Liver (tissue), 3 donors: ENCODE results near the gene PDHA1.

Source experiments
- TAF1 ChIP-seq: conservative IDR thresholded peaks from 2 replicates; pipeline ENCODE4 v1.6.1; 2016; ENCODE audit warnings: antibody characterized with exemption, mild to moderate bottlenecking
- YY1 ChIP-seq: IDR thresholded peaks from 2 replicates; pipeline ENCODE4 v1.6.1; 2016; ENCODE audit warnings: antibody characterized with exemption, mild to moderate bottlenecking
- TF ChIP-seq, protein P1 (sequence below): IDR thresholded peaks from 2 replicates; pipeline ENCODE4 v1.6.1; 2016; ENCODE audit warnings: antibody characterized with exemption
- TF ChIP-seq, protein P2 (sequence below): fragments of 150-350 bp; IDR thresholded peaks from 2 replicates; pipeline ENCODE4 v1.5.1; 2017; ENCODE audit warnings: improper control_type of control experiment, low read depth, low read length; ENCODE audit not compliant: missing input control
- donor health status: healthy.
- donor health status: healthy.

DNA sequence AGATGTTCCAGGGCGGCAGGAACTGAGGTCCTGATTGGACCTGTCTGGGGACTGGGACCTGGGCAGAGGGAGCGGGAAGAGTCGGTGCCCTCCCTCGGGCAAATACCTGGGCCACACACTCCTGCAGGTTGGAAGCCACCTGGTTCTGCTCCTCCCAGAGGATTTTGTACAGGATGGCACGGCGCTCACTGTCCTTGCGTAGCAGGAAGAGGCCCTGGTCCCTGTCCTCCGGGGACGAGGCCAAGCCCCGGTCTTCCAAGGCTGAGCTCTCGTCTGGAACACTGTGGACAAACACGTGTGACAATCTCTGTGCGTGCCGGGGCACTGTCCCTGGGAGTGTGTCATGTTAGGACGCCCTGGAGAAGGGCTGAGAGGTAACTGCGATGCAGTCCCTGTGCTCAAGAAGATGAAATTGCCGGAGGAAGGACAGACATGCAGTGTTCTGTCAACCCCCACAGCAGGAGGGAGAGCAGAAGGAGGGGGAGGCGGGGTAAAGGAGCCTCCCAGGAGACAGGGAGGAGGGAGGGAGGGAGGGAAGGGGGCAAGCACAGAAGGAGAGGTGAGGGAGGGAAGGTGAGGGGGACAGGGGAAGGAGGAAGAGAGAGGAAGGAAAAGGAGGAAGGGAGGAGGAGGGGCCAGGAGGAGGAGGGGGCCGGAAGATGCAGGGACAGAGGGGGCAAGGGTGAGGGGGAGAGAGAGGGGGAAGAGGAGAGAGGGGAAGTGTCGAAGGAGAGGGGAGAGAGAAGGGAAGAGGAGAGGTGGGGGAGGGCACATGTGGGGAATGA, 29.0 kb downstream of the PDHA1 start:
- TF ChIP-seq, protein P1, sequence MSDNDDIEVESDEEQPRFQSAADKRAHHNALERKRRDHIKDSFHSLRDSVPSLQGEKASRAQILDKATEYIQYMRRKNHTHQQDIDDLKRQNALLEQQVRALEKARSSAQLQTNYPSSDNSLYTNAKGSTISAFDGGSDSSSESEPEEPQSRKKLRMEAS: no peak
- TF ChIP-seq YY1 (no peak), TAF1 (no peak)
- TF ChIP-seq, protein P2, sequence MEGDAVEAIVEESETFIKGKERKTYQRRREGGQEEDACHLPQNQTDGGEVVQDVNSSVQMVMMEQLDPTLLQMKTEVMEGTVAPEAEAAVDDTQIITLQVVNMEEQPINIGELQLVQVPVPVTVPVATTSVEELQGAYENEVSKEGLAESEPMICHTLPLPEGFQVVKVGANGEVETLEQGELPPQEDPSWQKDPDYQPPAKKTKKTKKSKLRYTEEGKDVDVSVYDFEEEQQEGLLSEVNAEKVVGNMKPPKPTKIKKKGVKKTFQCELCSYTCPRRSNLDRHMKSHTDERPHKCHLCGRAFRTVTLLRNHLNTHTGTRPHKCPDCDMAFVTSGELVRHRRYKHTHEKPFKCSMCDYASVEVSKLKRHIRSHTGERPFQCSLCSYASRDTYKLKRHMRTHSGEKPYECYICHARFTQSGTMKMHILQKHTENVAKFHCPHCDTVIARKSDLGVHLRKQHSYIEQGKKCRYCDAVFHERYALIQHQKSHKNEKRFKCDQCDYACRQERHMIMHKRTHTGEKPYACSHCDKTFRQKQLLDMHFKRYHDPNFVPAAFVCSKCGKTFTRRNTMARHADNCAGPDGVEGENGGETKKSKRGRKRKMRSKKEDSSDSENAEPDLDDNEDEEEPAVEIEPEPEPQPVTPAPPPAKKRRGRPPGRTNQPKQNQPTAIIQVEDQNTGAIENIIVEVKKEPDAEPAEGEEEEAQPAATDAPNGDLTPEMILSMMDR: no peak
